T-helper 2 cell treated with Interferon-gamma antibody and Interleukin-4, amounts not matched to agents 5 μg/mL and 100 μg/mL, for 36 hours (primary cell): ENCODE results near the gene PIRT.
A peak's percentile ranks its signal among the peaks of the same experiment; 100 is the strongest.
"Not testable (repeated sequence)": the region's sequence is repeated elsewhere in the genome, so short reads cannot be mapped to it uniquely, and the experiment has no call there.

ENCODE experiments used
- DNase-seq: peaks from one replicate; pipeline ENCODE4 v3.0.0; 2021; ENCODE audit warnings: low spot score
- H3K27ac Mint-ChIP-seq: one replicate; pipeline ENCODE4 v1.8.0; 2021; ENCODE audit warnings: mild to moderate bottlenecking, mixed read lengths
- H3K27me3 Mint-ChIP-seq: one replicate; pipeline ENCODE4 v1.8.0; 2021; ENCODE audit warnings: low read depth, mixed read lengths
- H3K36me3 Mint-ChIP-seq: one replicate; pipeline ENCODE4 v1.8.0; 2021; ENCODE audit warnings: low read depth, mixed read lengths
- H3K4me1 Mint-ChIP-seq: one replicate; pipeline ENCODE4 v1.8.0; 2021; ENCODE audit warnings: low read depth, mixed read lengths
- H3K4me3 Mint-ChIP-seq: one replicate; pipeline ENCODE4 v1.8.0; 2022; ENCODE audit warnings: mild to moderate bottlenecking, moderate library complexity, mixed read lengths
- H3K9me3 Mint-ChIP-seq: one replicate; pipeline ENCODE4 v1.8.0; 2021; ENCODE audit warnings: mixed read lengths

Gene PIRT

GRCh38 chr17:10837921-10838320 is at the start of gene PIRT:
PIRT (minus strand) TSS chr17:10838087; CDS start chr17:10825645, 12,442 bp downstream.
- H3K27ac Mint-ChIP-seq, result no peak within 1 kb of the TSS
- H3K27me3 Mint-ChIP-seq, result no peaks in the 10 kb centered on the region
- no peaks in the 10 kb centered on the region for H3K4me1 Mint-ChIP-seq
- no peaks in the 10 kb centered on the region for H3K36me3 Mint-ChIP-seq
- no peaks in the 10 kb centered on the region for H3K9me3 Mint-ChIP-seq
- H3K4me3 Mint-ChIP-seq, result no peak within 1 kb of the TSS
- no peak for DNase-seq

GRCh38 chr17:10881959-10882358 is 44.1 kb upstream of the PIRT start:
- no peak overlapping the region for H3K27ac Mint-ChIP-seq
- H3K4me1 Mint-ChIP-seq, result no peaks in the 10 kb centered on the region
- H3K9me3 Mint-ChIP-seq, result no peaks in the 10 kb centered on the region
- H3K36me3 Mint-ChIP-seq, result no peaks in the 10 kb centered on the region
- no peak overlapping the region for H3K4me3 Mint-ChIP-seq
- no peak for DNase-seq
- H3K27me3 Mint-ChIP-seq, result peaks cover 2% of the 10 kb centered on the region

- H3K4me1 Mint-ChIP-seq, result no peaks in the 10 kb centered on the region
- H3K36me3 Mint-ChIP-seq, result no peaks in the 10 kb centered on the region
- H3K4me3 Mint-ChIP-seq, result no peak overlapping the region
- peaks cover 2% of the 10 kb centered on the region for H3K27me3 Mint-ChIP-seq
- H3K9me3 Mint-ChIP-seq, result no peaks in the 10 kb centered on the region
- no peak for DNase-seq
- H3K27ac Mint-ChIP-seq, result no peak overlapping the region
Measured at GRCh38 chr17:10879190-10879836, 41.4 kb upstream of the PIRT start.

- H3K27me3 Mint-ChIP-seq, result peaks cover 2% of the 10 kb centered on the region
- peak; percentile 4 for DNase-seq
- H3K4me3 Mint-ChIP-seq, result no peak overlapping the region
- H3K9me3 Mint-ChIP-seq, result no peaks in the 10 kb centered on the region
- no peak overlapping the region for H3K27ac Mint-ChIP-seq
- no peaks in the 10 kb centered on the region for H3K4me1 Mint-ChIP-seq
- H3K36me3 Mint-ChIP-seq, result no peaks in the 10 kb centered on the region
Measured at GRCh38 chr17:10875984-10876555, 38.2 kb upstream of the PIRT start.

GRCh38 chr17:10875430-10875851 is 37.6 kb upstream of the PIRT start:
- Mint-ChIP-seq H3K4me3 (no peak overlapping the region), H3K36me3 (no peaks in the 10 kb centered on the region), H3K9me3 (no peaks in the 10 kb centered on the region), H3K27ac (no peak overlapping the region), H3K27me3 (peaks cover 2% of the 10 kb centered on the region), H3K4me1 (no peaks in the 10 kb centered on the region)
- DNase-seq, result no peak

GRCh38 chr17:10871914-10872313 is 34.0 kb upstream of the PIRT start:
- Mint-ChIP-seq H3K36me3 (no peaks in the 10 kb centered on the region), H3K4me3 (no peak overlapping the region), H3K27me3 (no peaks in the 10 kb centered on the region), H3K9me3 (no peaks in the 10 kb centered on the region), H3K4me1 (no peaks in the 10 kb centered on the region), H3K27ac (no peak overlapping the region)
- DNase-seq, result no peak

- Mint-ChIP-seq H3K9me3 (no peaks in the 10 kb centered on the region), H3K27ac (no peak overlapping the region), H3K36me3 (no peaks in the 10 kb centered on the region), H3K4me1 (no peaks in the 10 kb centered on the region), H3K27me3 (no peaks in the 10 kb centered on the region), H3K4me3 (no peak overlapping the region)
- no peak for DNase-seq
Measured at GRCh38 chr17:10870336-10871050, 32.6 kb upstream of the PIRT start.

- not testable (repeated sequence) for H3K9me3 Mint-ChIP-seq, H3K27ac Mint-ChIP-seq, H3K36me3 Mint-ChIP-seq, DNase-seq, H3K4me1 Mint-ChIP-seq, H3K4me3 Mint-ChIP-seq, H3K27me3 Mint-ChIP-seq
Measured at GRCh38 chr17:10868744-10869143, 30.9 kb upstream of the PIRT start.

GRCh38 chr17:10859051-10859450 is 21.2 kb upstream of the PIRT start:
- H3K36me3 Mint-ChIP-seq, result no peaks in the 10 kb centered on the region
- H3K9me3 Mint-ChIP-seq, result no peaks in the 10 kb centered on the region
- no peaks in the 10 kb centered on the region for H3K4me1 Mint-ChIP-seq
- no peak overlapping the region for H3K4me3 Mint-ChIP-seq
- no peak for DNase-seq
- no peaks in the 10 kb centered on the region for H3K27me3 Mint-ChIP-seq
- no peak overlapping the region for H3K27ac Mint-ChIP-seq

GRCh38 chr17:10857976-10858375 is 20.1 kb upstream of the PIRT start:
- Mint-ChIP-seq H3K27me3 (no peaks in the 10 kb centered on the region), H3K9me3 (no peaks in the 10 kb centered on the region), H3K4me3 (no peak overlapping the region), H3K36me3 (no peaks in the 10 kb centered on the region), H3K27ac (no peak overlapping the region), H3K4me1 (no peaks in the 10 kb centered on the region)
- DNase-seq, result no peak

- H3K27me3 Mint-ChIP-seq, H3K4me1 Mint-ChIP-seq, DNase-seq, H3K9me3 Mint-ChIP-seq, H3K36me3 Mint-ChIP-seq, H3K27ac Mint-ChIP-seq, H3K4me3 Mint-ChIP-seq: not testable (repeated sequence)
Measured at GRCh38 chr17:10846636-10847035, 8.7 kb upstream of the PIRT start.

- H3K27me3 Mint-ChIP-seq, result peaks cover 3% of the 10 kb centered on the region
- no peak for DNase-seq
- peak overlapping the region; percentile 83 for H3K4me3 Mint-ChIP-seq
- H3K4me1 Mint-ChIP-seq, result peaks cover 4% of the 10 kb centered on the region
- no peaks in the 10 kb centered on the region for H3K9me3 Mint-ChIP-seq
- H3K36me3 Mint-ChIP-seq, result no peaks in the 10 kb centered on the region
- H3K27ac Mint-ChIP-seq, result no peak overlapping the region
Measured at GRCh38 chr17:10845388-10845751, 7.5 kb upstream of the PIRT start.

GRCh38 chr17:10844621-10845387 is 6.9 kb upstream of the PIRT start:
- peak overlapping the region; percentile 83 for H3K4me3 Mint-ChIP-seq
- no peak overlapping the region for H3K27ac Mint-ChIP-seq
- H3K9me3 Mint-ChIP-seq, result no peaks in the 10 kb centered on the region
- peaks cover 4% of the 10 kb centered on the region for H3K4me1 Mint-ChIP-seq
- peaks cover 3% of the 10 kb centered on the region for H3K27me3 Mint-ChIP-seq
- H3K36me3 Mint-ChIP-seq, result no peaks in the 10 kb centered on the region
- peak; percentile 68 for DNase-seq

GRCh38 chr17:10843811-10844210 is 5.9 kb upstream of the PIRT start:
- peaks cover 3% of the 10 kb centered on the region for H3K27me3 Mint-ChIP-seq
- peak overlapping the region; percentile 46 for H3K4me3 Mint-ChIP-seq
- peaks cover 4% of the 10 kb centered on the region for H3K4me1 Mint-ChIP-seq
- no peak for DNase-seq
- H3K9me3 Mint-ChIP-seq, result no peaks in the 10 kb centered on the region
- no peaks in the 10 kb centered on the region for H3K36me3 Mint-ChIP-seq
- H3K27ac Mint-ChIP-seq, result no peak overlapping the region
